Measurements from ENCODE around the gene TMPRSS5.

Gene TMPRSS5

GRCh38 chr11:113664981-113665710 lies 41.0 kb downstream of the TMPRSS5 start:
- Histone ChIP-seq H3K4me1 (ENCODE audit: control insufficient read depth in 1 of 2, insufficient read depth in 1 of 2, low read depth in 1 of 2, low read length in 1 of 2) (no peaks in the 10 kb centered on the region), H3K9me3 (no peaks in the 10 kb centered on the region), H3K27ac (no peak overlapping the region), H3K4me3 (ENCODE audit: low read depth in 1 of 2, low read length in 1 of 2) (no peak overlapping the region), H3K27me3 (peaks cover 11% of the 10 kb centered on the region), H3K36me3 (no peaks in the 10 kb centered on the region)
- TF ChIP-seq, protein P1, sequence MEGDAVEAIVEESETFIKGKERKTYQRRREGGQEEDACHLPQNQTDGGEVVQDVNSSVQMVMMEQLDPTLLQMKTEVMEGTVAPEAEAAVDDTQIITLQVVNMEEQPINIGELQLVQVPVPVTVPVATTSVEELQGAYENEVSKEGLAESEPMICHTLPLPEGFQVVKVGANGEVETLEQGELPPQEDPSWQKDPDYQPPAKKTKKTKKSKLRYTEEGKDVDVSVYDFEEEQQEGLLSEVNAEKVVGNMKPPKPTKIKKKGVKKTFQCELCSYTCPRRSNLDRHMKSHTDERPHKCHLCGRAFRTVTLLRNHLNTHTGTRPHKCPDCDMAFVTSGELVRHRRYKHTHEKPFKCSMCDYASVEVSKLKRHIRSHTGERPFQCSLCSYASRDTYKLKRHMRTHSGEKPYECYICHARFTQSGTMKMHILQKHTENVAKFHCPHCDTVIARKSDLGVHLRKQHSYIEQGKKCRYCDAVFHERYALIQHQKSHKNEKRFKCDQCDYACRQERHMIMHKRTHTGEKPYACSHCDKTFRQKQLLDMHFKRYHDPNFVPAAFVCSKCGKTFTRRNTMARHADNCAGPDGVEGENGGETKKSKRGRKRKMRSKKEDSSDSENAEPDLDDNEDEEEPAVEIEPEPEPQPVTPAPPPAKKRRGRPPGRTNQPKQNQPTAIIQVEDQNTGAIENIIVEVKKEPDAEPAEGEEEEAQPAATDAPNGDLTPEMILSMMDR (IDR thresholded peaks at IDR 0.05), result no peak

DNA sequence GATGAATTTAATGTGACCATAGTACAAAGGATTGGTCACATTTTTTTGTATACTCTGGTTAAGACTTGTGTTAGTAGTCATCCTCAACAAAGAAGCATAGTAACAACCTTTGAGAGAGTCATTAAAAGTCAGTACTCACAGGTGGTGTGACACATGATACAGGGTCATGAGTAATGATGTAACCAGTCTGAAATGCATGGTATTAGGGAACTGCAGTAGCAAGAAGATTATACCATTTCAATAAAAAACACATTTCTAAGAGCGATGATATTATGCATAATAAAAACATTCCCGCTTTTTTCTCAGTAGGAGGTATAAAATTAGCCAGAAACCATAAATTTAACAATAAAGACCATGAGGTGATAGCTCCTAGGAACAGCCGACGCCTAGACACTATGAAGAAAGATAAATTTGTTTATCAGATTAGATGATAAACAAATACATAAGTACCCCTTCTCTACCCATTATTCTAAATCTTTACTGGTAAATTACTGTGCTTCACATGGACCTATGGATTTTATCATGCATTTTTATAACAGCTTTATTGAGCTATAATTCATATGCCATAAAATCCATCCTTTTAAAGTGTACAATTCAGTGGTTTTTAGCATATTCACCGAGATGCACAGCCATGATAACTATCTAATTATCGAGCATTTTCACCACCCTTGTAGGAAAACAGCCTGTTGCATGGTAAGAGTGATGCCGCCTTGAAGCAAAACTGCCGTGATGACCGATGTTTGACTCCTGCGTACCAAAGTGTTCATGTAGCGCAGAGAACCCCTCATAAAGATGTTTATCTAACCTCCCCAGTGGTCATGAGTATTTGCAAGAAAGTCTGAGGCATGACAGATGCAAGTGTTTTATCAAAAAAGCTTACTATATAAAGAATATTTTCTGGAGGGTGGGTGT lies 41.8 kb downstream of the TMPRSS5 start:
- H3K4me3 ChIP-seq (ENCODE audit: low read depth in 1 of 2, low read length in 1 of 2), result no peak overlapping the region
- TF ChIP-seq, protein P1 (IDR thresholded peaks at IDR 0.05), result no peak

GRCh38 chr11:113663567-113663966 lies 42.5 kb downstream of the TMPRSS5 start:
- Histone ChIP-seq H3K4me3 (ENCODE audit: low read depth in 1 of 2, low read length in 1 of 2) (no peak overlapping the region), H3K9me3 (no peaks in the 10 kb centered on the region), H3K27ac (no peak overlapping the region)

More for the DNA sequence above, 41.8 kb downstream of the TMPRSS5 start:
- Histone ChIP-seq H3K36me3 (no peaks in the 10 kb centered on the region), H3K4me1 (ENCODE audit: control insufficient read depth in 1 of 2, insufficient read depth in 1 of 2, low read depth in 1 of 2, low read length in 1 of 2) (no peaks in the 10 kb centered on the region), H3K27me3 (peaks cover 11% of the 10 kb centered on the region), H3K27ac (no peak overlapping the region), H3K9me3 (no peaks in the 10 kb centered on the region)

GRCh38 chr11:113655771-113656170 lies 50.3 kb downstream of the TMPRSS5 start:
- H3K4me1 ChIP-seq (ENCODE audit: control insufficient read depth in 1 of 2, insufficient read depth in 1 of 2, low read depth in 1 of 2, low read length in 1 of 2), result no peaks in the 10 kb centered on the region
- no peaks in the 10 kb centered on the region for H3K36me3 ChIP-seq
- no peaks in the 10 kb centered on the region for H3K27me3 ChIP-seq
- no peak overlapping the region for H3K4me3 ChIP-seq (ENCODE audit: low read depth in 1 of 2, low read length in 1 of 2)
- H3K9me3 ChIP-seq, result no peaks in the 10 kb centered on the region
- TF ChIP-seq, protein P1 (IDR thresholded peaks at IDR 0.05), result no peak
- no peak overlapping the region for H3K27ac ChIP-seq

More at GRCh38 chr11:113663567-113663966, 42.5 kb downstream of the TMPRSS5 start:
- TF ChIP-seq, protein P1 (IDR thresholded peaks at IDR 0.05), result no peak
- Histone ChIP-seq H3K36me3 (no peaks in the 10 kb centered on the region), H3K4me1 (ENCODE audit: control insufficient read depth in 1 of 2, insufficient read depth in 1 of 2, low read depth in 1 of 2, low read length in 1 of 2) (no peaks in the 10 kb centered on the region), H3K27me3 (peaks cover 11% of the 10 kb centered on the region)

- TF ChIP-seq, protein P1 (IDR thresholded peaks at IDR 0.05), result no peak
- no peaks in the 10 kb centered on the region for H3K36me3 ChIP-seq
- no peaks in the 10 kb centered on the region for H3K27me3 ChIP-seq
- no peak overlapping the region for H3K27ac ChIP-seq
- H3K4me1 ChIP-seq (ENCODE audit: control insufficient read depth in 1 of 2, insufficient read depth in 1 of 2, low read depth in 1 of 2, low read length in 1 of 2), result no peaks in the 10 kb centered on the region
- no peak overlapping the region for H3K4me3 ChIP-seq (ENCODE audit: low read depth in 1 of 2, low read length in 1 of 2)
- H3K9me3 ChIP-seq, result no peaks in the 10 kb centered on the region
Observed at GRCh38 chr11:113651023-113651422, 55.1 kb downstream of the TMPRSS5 start.
